Measurements from ENCODE around the gene LRG1. TPM values are rescaled to one million over a fixed set of nuclear protein-coding genes. Genes with fewer than 3 reads are reported as not detected.

LRG1 gene
- total RNA-seq, 2 donors from 2014 or later = 0.86 to 1.4 TPM

GRCh38 chr19:4488496-4488895 lies 51.3 kb downstream of the LRG1 start:
- no peaks in the 10 kb centered on the region for H3K27me3 ChIP-seq (ENCODE audit: control insufficient read depth, insufficient read depth, low read length, poor library complexity, severe bottlenecking)
- H3K9me3 Mint-ChIP-seq = no peaks in the 10 kb centered on the region
- WGBS, 2 experiments (ENCODE audit: insufficient coverage in 1 of 2, insufficient read length in 1 of 2) = 94% methylated on average over 27 to 29 of the region's 29 CpGs
- no peak overlapping the region for H3K27ac ChIP-seq (ENCODE audit: low read depth, low read length)
- H3K36me3 ChIP-seq (ENCODE audit: control insufficient read depth, insufficient read depth, low read length) = peaks cover 58% of the 10 kb centered on the region
- no peak overlapping the region for H3K4me3 Mint-ChIP-seq
- no peak overlapping the region for H3K9ac ChIP-seq (ENCODE audit: extremely low read depth, low read length, poor library complexity, severe bottlenecking)
- no peak overlapping the region for H3K4me3 ChIP-seq (ENCODE audit: low read length)
- TF ChIP-seq CTCF (conservative IDR thresholded peaks at IDR 0.05) = no peak
- H3K36me3 Mint-ChIP-seq (ENCODE audit: low read depth) = peaks cover 53% of the 10 kb centered on the region
- DNase-seq = no peak
- H3K4me1 ChIP-seq (ENCODE audit: control insufficient read depth, insufficient read depth, low read length) = no peaks in the 10 kb centered on the region
- no peaks in the 10 kb centered on the region for H3K27me3 Mint-ChIP-seq (ENCODE audit: insufficient read depth)
- H3K4me1 Mint-ChIP-seq = no peaks in the 10 kb centered on the region
- no peaks in the 10 kb centered on the region for H3K9me3 ChIP-seq (ENCODE audit: control insufficient read depth, low read length)
- no peak overlapping the region for H3K27ac Mint-ChIP-seq

- Histone ChIP-seq H3K27ac (ENCODE audit: low read depth, low read length) (no peak overlapping the region), H3K36me3 (ENCODE audit: control insufficient read depth, insufficient read depth, low read length) (peaks cover 58% of the 10 kb centered on the region), H3K9me3 (ENCODE audit: control insufficient read depth, low read length) (no peaks in the 10 kb centered on the region), H3K4me3 (ENCODE audit: low read length) (no peak overlapping the region), H3K9ac (ENCODE audit: extremely low read depth, low read length, poor library complexity, severe bottlenecking) (no peak overlapping the region), H3K27me3 (ENCODE audit: control insufficient read depth, insufficient read depth, low read length, poor library complexity, severe bottlenecking) (no peaks in the 10 kb centered on the region), H3K4me1 (ENCODE audit: control insufficient read depth, insufficient read depth, low read length) (no peaks in the 10 kb centered on the region)
- 73 to 88% methylated on average over 3 to 11 of the region's 11 CpGs for WGBS, 2 experiments (ENCODE audit: insufficient coverage in 1 of 2, insufficient read length in 1 of 2)
- no peaks in the 10 kb centered on the region for H3K9me3 Mint-ChIP-seq
- DNase-seq = no peak
- no peak overlapping the region for H3K4me3 Mint-ChIP-seq
- no peak overlapping the region for H3K27ac Mint-ChIP-seq
- TF ChIP-seq CTCF (conservative IDR thresholded peaks at IDR 0.05) = no peak
- H3K4me1 Mint-ChIP-seq = no peaks in the 10 kb centered on the region
- peaks cover 55% of the 10 kb centered on the region for H3K36me3 Mint-ChIP-seq (ENCODE audit: low read depth)
- H3K27me3 Mint-ChIP-seq (ENCODE audit: insufficient read depth) = no peaks in the 10 kb centered on the region
These were observed 52.3 kb downstream of the LRG1 start for GRCh38 chr19:4487572-4487971.

Other genes with a start within 250 kb of the LRG1 start
- under 1 TPM; 0.58 to 0.70 TPM for gene TMIGD2, start 237.6 kb downstream of the LRG1 start, total RNA-seq
- gene FSD1, start 235.4 kb downstream of the LRG1 start, total RNA-seq = 10 to 100 TPM; 33.3 to 37.9 TPM
- gene STAP2, start 201.2 kb downstream of the LRG1 start, total RNA-seq = 10 to 100 TPM; 12.7 to 13.3 TPM
- gene MPND, start 196.5 kb downstream of the LRG1 start, total RNA-seq = 10 to 100 TPM; 51.5 to 55.9 TPM
- 10 to 100 TPM; 76.8 to 77.0 TPM for gene SH3GL1, start 139.5 kb downstream of the LRG1 start, total RNA-seq
- gene CHAF1A, start 137.4 kb downstream of the LRG1 start, total RNA-seq = 10 to 100 TPM; 70.7 to 76.9 TPM
- gene UBXN6, start 82.2 kb downstream of the LRG1 start, total RNA-seq = 10 to 100 TPM; 31.2 to 36.9 TPM
- 100 to 1,000 TPM; 117 TPM for gene HDGFL2, start 67.7 kb downstream of the LRG1 start, total RNA-seq
- under 1 TPM; 0.33 to 0.66 TPM for gene PLIN4, start 21.6 kb downstream of the LRG1 start, total RNA-seq
- 1 to 10 TPM; 3.7 to 3.9 TPM for gene PLIN5, start 4.8 kb downstream of the LRG1 start, total RNA-seq
- 10 to 100 TPM; 28.9 to 67.8 TPM for gene SEMA6B, start 19.6 kb upstream of the LRG1 start, total RNA-seq
- 10 to 100 TPM; 18.1 to 25.5 TPM for gene TNFAIP8L1, start 99.5 kb upstream of the LRG1 start, total RNA-seq
- gene MYDGF, start 130.3 kb upstream of the LRG1 start, total RNA-seq = 10 to 100 TPM; 58.7 to 64.0 TPM
- 10 to 100 TPM; 36.8 to 48.8 TPM for gene DPP9, start 183.8 kb upstream of the LRG1 start, total RNA-seq